Vagina (tissue), 2 donors: ENCODE results near the gene NRP1. TPM values are rescaled to one million over a fixed set of nuclear protein-coding genes. Genes with fewer than 3 reads are reported as not detected.

Experiments
- DNase-seq, 2 donors: peaks; one replicate each; pipeline ENCODE4 v3.0.0-alpha.2; 2017; ENCODE audit errors: extremely low spot score in 2 of 2
- H3K27ac ChIP-seq: fragments of 200-600 bp; sonication (generic); one replicate; pipeline ENCODE4 v1.5.1; 2019
- H3K27me3 ChIP-seq: fragments of 200-600 bp; sonication (generic); one replicate; pipeline ENCODE4 v1.5.1; 2019
- H3K36me3 ChIP-seq, 2 donors: fragments of 200-600 bp; sonication (generic); one replicate each; pipeline ENCODE4 v1.5.1; 2017 to 2019
- H3K4me1 ChIP-seq: fragments of 200-600 bp; sonication (generic); one replicate; pipeline ENCODE4 v1.5.1; 2019
- H3K4me3 ChIP-seq, 2 donors: fragments of 200-600 bp; sonication (generic); 1 replicate in 1 of 2; 2 replicates in 1 of 2; pipeline ENCODE4 v1.5.1; 2016 to 2019
- H3K9me3 ChIP-seq: fragments of 200-600 bp; sonication (generic); one replicate; pipeline ENCODE4 v1.5.1; 2019
- POLR2A ChIP-seq, 2 donors: fragments of 450-650 bp; IDR thresholded peaks; one replicate each; pipeline ENCODE4 v1.6.1; 2017; ENCODE audit warnings: antibody characterized with exemption in 2 of 2, mild to moderate bottlenecking in 2 of 2, moderate library complexity in 2 of 2
- POLR2AphosphoS5 ChIP-seq, 2 donors: sonication (generic); formaldehyde crosslinking; IDR thresholded peaks; one replicate each; pipeline ENCODE4 v1.9.0; 2017; ENCODE audit warnings: antibody characterized with exemption in 2 of 2, mild to moderate bottlenecking in 2 of 2, low read depth in 1 of 2; ENCODE audit not compliant: insufficient read depth in 1 of 2
- intact Hi-C: fragments of 100-400 bp; cut with DNase I; formaldehyde crosslinking; loops from one replicate; pipeline ENCODE4 v1.15.1; 2023
- total RNA-seq: library from RNA; depleted of rRNA; stranded (reverse); fragments of >200 nt; gene quantifications from one replicate; pipeline ENCODE4 v1.2.3, GENCODE V29; 2016
- TF ChIP-seq, protein P1 (sequence below), 3 experiments: fragments of 450-650 bp in 2 of 3; fragments of 200-600 bp in 1 of 3; sonication (generic) in 1 of 3; IDR thresholded peaks; one replicate each; pipeline ENCODE4 v1.5.1; 2017 to 2019; ENCODE audit warnings: antibody characterized with exemption in 3 of 3, mild to moderate bottlenecking in 2 of 3, moderate library complexity in 2 of 3

The NRP1 gene
- total RNA-seq, 1 donor from 2014 or later = 52.5 TPM

GRCh38 chr10:33186150-33186549 lies 148.3 kb downstream of the NRP1 start:
- intact Hi-C loops = no loop called here
- H3K27me3 ChIP-seq = no peaks in the 10 kb centered on the region
- no peak overlapping the region for H3K4me3 ChIP-seq
- TF ChIP-seq POLR2A (IDR thresholded peaks at IDR 0.05) = no peak
- TF ChIP-seq, protein P1, sequence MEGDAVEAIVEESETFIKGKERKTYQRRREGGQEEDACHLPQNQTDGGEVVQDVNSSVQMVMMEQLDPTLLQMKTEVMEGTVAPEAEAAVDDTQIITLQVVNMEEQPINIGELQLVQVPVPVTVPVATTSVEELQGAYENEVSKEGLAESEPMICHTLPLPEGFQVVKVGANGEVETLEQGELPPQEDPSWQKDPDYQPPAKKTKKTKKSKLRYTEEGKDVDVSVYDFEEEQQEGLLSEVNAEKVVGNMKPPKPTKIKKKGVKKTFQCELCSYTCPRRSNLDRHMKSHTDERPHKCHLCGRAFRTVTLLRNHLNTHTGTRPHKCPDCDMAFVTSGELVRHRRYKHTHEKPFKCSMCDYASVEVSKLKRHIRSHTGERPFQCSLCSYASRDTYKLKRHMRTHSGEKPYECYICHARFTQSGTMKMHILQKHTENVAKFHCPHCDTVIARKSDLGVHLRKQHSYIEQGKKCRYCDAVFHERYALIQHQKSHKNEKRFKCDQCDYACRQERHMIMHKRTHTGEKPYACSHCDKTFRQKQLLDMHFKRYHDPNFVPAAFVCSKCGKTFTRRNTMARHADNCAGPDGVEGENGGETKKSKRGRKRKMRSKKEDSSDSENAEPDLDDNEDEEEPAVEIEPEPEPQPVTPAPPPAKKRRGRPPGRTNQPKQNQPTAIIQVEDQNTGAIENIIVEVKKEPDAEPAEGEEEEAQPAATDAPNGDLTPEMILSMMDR (IDR thresholded peaks at IDR 0.05) = no peak
- TF ChIP-seq POLR2AphosphoS5 (IDR thresholded peaks at IDR 0.05; ENCODE audit: insufficient read depth in 1 of 2, low read depth in 1 of 2) = no peak
- H3K9me3 ChIP-seq = no peaks in the 10 kb centered on the region
- H3K36me3 ChIP-seq = peaks cover 0 to 3% of the 10 kb centered on the region in 2 donors
- H3K27ac ChIP-seq = no peak overlapping the region
- no peak for DNase-seq
- H3K4me1 ChIP-seq = no peaks in the 10 kb centered on the region

- Histone ChIP-seq H3K9me3 (no peaks in the 10 kb centered on the region), H3K36me3 (peaks cover 0 to 12% of the 10 kb centered on the region in 2 donors), H3K4me1 (no peaks in the 10 kb centered on the region), H3K27me3 (no peaks in the 10 kb centered on the region), H3K4me3 (no peak overlapping the region), H3K27ac (no peak overlapping the region)
- TF ChIP-seq POLR2A (IDR thresholded peaks at IDR 0.05) = no peak
- DNase-seq = no peak
- intact Hi-C loops = no loop called here
Observed at GRCh38 chr10:33183655-33184054, 150.8 kb downstream of the NRP1 start.

- H3K36me3 ChIP-seq = peaks cover 0 to 12% of the 10 kb centered on the region in 2 donors
- H3K4me3 ChIP-seq = no peak overlapping the region
- TF ChIP-seq, protein P1 (IDR thresholded peaks at IDR 0.05) = no peak
- TF ChIP-seq POLR2A (IDR thresholded peaks at IDR 0.05) (no peak), POLR2AphosphoS5 (IDR thresholded peaks at IDR 0.05; ENCODE audit: insufficient read depth in 1 of 2, low read depth in 1 of 2) (no peak)
- no peaks in the 10 kb centered on the region for H3K27me3 ChIP-seq
- intact Hi-C loops = no loop called here
- H3K4me1 ChIP-seq = no peaks in the 10 kb centered on the region
- DNase-seq = no peak
- H3K9me3 ChIP-seq = no peaks in the 10 kb centered on the region
- H3K27ac ChIP-seq = no peak overlapping the region
Observed at GRCh38 chr10:33180921-33181320, 153.5 kb downstream of the NRP1 start.

GRCh38 chr10:33180390-33180789 lies 154.1 kb downstream of the NRP1 start:
- Histone ChIP-seq H3K27me3 (no peaks in the 10 kb centered on the region), H3K4me3 (no peak overlapping the region), H3K4me1 (no peaks in the 10 kb centered on the region), H3K27ac (no peak overlapping the region), H3K9me3 (no peaks in the 10 kb centered on the region), H3K36me3 (peaks cover 0 to 12% of the 10 kb centered on the region in 2 donors)
- intact Hi-C loops = no loop called here
- no peak for TF ChIP-seq POLR2A (IDR thresholded peaks at IDR 0.05)
- TF ChIP-seq POLR2AphosphoS5 (IDR thresholded peaks at IDR 0.05; ENCODE audit: insufficient read depth in 1 of 2, low read depth in 1 of 2) = no peak
- TF ChIP-seq, protein P1 (IDR thresholded peaks at IDR 0.05) = no peak
- no peak for DNase-seq

DNA sequence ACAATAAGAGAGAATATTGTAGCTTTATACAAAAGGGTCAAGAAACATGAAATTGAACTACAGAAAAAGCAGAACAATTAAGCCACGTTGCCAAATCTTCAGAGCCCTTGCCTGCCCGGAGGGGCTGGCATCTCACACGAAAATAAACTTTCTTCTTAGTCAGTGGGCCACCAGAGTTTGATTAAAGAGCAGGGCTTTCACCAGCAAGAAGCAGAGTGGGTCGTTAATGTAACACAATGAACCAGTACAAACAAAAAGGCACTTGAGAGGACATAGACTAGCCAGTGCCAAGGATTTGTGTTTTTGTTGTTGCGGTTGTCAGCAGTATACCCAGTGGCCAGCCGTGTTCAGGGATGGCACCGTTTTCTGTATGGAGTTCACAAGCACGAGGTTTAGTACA lies 155.4 kb downstream of the NRP1 start:
- intact Hi-C loops = no loop called here
- H3K4me1 ChIP-seq = no peaks in the 10 kb centered on the region
- no peak overlapping the region for H3K4me3 ChIP-seq
- TF ChIP-seq, protein P1 (IDR thresholded peaks at IDR 0.05) = no peak
- H3K27ac ChIP-seq = no peak overlapping the region
- H3K36me3 ChIP-seq = peaks cover 0 to 12% of the 10 kb centered on the region in 2 donors
- no peaks in the 10 kb centered on the region for H3K27me3 ChIP-seq
- H3K9me3 ChIP-seq = no peaks in the 10 kb centered on the region
- DNase-seq = no peak
